Breast epithelium (tissue), 4 donors: ENCODE data around the gene HECTD4. TPM values are rescaled to one million over a fixed set of nuclear protein-coding genes. Genes with fewer than 3 reads are reported as not detected.

ENCODE experiments used
- DNase-seq, 2 donors: peaks; one replicate each; pipeline ENCODE4 v3.0.0-alpha.2; 2019; ENCODE audit warnings: low spot score in 2 of 2
- H3K27ac ChIP-seq, 2 donors: fragments of 200-600 bp; sonication (generic) in 1 of 2; one replicate each; pipeline ENCODE4 v1.5.1; 2016 to 2019; ENCODE audit warnings: mild to moderate bottlenecking in 1 of 2
- H3K27me3 ChIP-seq, 2 donors: fragments of 200-600 bp; sonication (generic) in 1 of 2; one replicate each; pipeline versions ENCODE4 v1.5.1 to v1.6.0; 2017 to 2019; ENCODE audit warnings: control low read depth in 1 of 2, mild to moderate bottlenecking in 1 of 2
- H3K36me3 ChIP-seq: fragments of 200-600 bp; one replicate; pipeline ENCODE4 v1.5.1; 2019
- H3K4me1 ChIP-seq, 2 donors: fragments of 200-600 bp; sonication (generic); one replicate each; pipeline ENCODE4 v1.5.1; 2016 to 2019; ENCODE audit warnings: control low read depth in 1 of 2
- H3K4me3 ChIP-seq, 3 donors: fragments of 200-600 bp; sonication (generic); 1 replicate in 2 of 3; 2 replicates in 1 of 3; pipeline ENCODE4 v1.5.1; 2016 to 2019; ENCODE audit warnings: mild to moderate bottlenecking in 3 of 3, moderate library complexity in 2 of 3
- H3K9me3 ChIP-seq, 2 donors: fragments of 200-600 bp; sonication (generic) in 1 of 2; one replicate each; pipeline ENCODE4 v1.5.1; 2016 to 2019; ENCODE audit warnings: control low read depth in 1 of 2
- CTCF ChIP-seq, 3 donors: fragments of 450-650 bp; IDR thresholded peaks; one replicate each; pipeline ENCODE4 v1.5.1; 2016 to 2017; ENCODE audit warnings: antibody characterized with exemption in 3 of 3, mild to moderate bottlenecking in 3 of 3, moderate library complexity in 3 of 3
- POLR2A ChIP-seq: fragments of 450-650 bp; IDR thresholded peaks from one replicate; pipeline ENCODE4 v1.6.1; 2016; ENCODE audit warnings: antibody characterized with exemption, mild to moderate bottlenecking, moderate library complexity
- POLR2AphosphoS5 ChIP-seq, 3 donors: sonication (generic); formaldehyde crosslinking; IDR thresholded peaks; one replicate each; pipeline ENCODE4 v1.6.1; 2017; ENCODE audit warnings: antibody characterized with exemption in 3 of 3
- intact Hi-C: fragments of 100-400 bp; cut with DNase I; formaldehyde crosslinking; loops from one replicate; pipeline ENCODE4 v1.15.1; 2023; ENCODE audit warnings: low total_unique reads
- total RNA-seq, 3 donors: library from RNA; depleted of rRNA; stranded (reverse); fragments of >200 nt; gene quantifications; one replicate each; pipeline ENCODE4 v1.1.0, GENCODE V29; 2016

HECTD4 gene
- total RNA-seq, 3 donors from 2014 or later = 37.6 to 57.4 (median 49.5) TPM

GRCh38 chr12:112184056-112184887 lies 198.0 kb downstream of the HECTD4 start:
- no peaks in the 10 kb centered on the region for H3K27me3 ChIP-seq
- peaks cover 5% of the 10 kb centered on the region for H3K36me3 ChIP-seq
- no peak overlapping the region for H3K4me3 ChIP-seq
- intact Hi-C loops = no loop called here
- H3K9me3 ChIP-seq = no peaks in the 10 kb centered on the region
- TF ChIP-seq POLR2AphosphoS5 (IDR thresholded peaks at IDR 0.05) (no peak), POLR2A (no peak), CTCF (IDR thresholded peaks at IDR 0.05) (no peak)
- no peak for DNase-seq
- peak overlapping the region; percentile 19 to 35 for H3K27ac ChIP-seq
- peaks cover 0 to 9% of the 10 kb centered on the region in 2 donors for H3K4me1 ChIP-seq

- Histone ChIP-seq H3K4me3 (no peak overlapping the region), H3K27ac (peak overlapping the region; percentile 35 to 53), H3K27me3 (no peaks in the 10 kb centered on the region), H3K4me1 (peaks cover 0 to 9% of the 10 kb centered on the region in 2 donors), H3K9me3 (no peaks in the 10 kb centered on the region), H3K36me3 (peaks cover 11% of the 10 kb centered on the region)
- intact Hi-C loops = no loop called here
- no peak for TF ChIP-seq CTCF (IDR thresholded peaks at IDR 0.05)
- TF ChIP-seq POLR2AphosphoS5 (IDR thresholded peaks at IDR 0.05) = no peak
- DNase-seq = no peak
Observed at GRCh38 chr12:112183141-112184021, 198.8 kb downstream of the HECTD4 start.

- Histone ChIP-seq H3K4me3 (no peak overlapping the region), H3K9me3 (no peaks in the 10 kb centered on the region), H3K4me1 (peaks cover 0 to 9% of the 10 kb centered on the region in 2 donors), H3K36me3 (peaks cover 11% of the 10 kb centered on the region), H3K27ac (peak overlapping the region in 1 of 2 donors; percentile 35), H3K27me3 (no peaks in the 10 kb centered on the region)
- intact Hi-C loops = no loop called here
- DNase-seq = peak in 1 of 2 donors; percentile 40
- no peak for TF ChIP-seq POLR2AphosphoS5 (IDR thresholded peaks at IDR 0.05)
- no peak for TF ChIP-seq POLR2A
- TF ChIP-seq CTCF (IDR thresholded peaks at IDR 0.05) = no peak
Observed at GRCh38 chr12:112182499-112182898, 199.7 kb downstream of the HECTD4 start.

GRCh38 chr12:112180422-112180821 lies 201.8 kb downstream of the HECTD4 start:
- no peak for TF ChIP-seq POLR2AphosphoS5 (IDR thresholded peaks at IDR 0.05)
- no peak for TF ChIP-seq POLR2A
- TF ChIP-seq CTCF (IDR thresholded peaks at IDR 0.05) = no peak
- intact Hi-C loops = no loop called here
- Histone ChIP-seq H3K4me3 (no peak overlapping the region), H3K27ac (no peak overlapping the region), H3K27me3 (no peaks in the 10 kb centered on the region), H3K9me3 (no peaks in the 10 kb centered on the region), H3K4me1 (peaks cover 0 to 5% of the 10 kb centered on the region in 2 donors), H3K36me3 (peaks cover 16% of the 10 kb centered on the region)
- DNase-seq = no peak
